SK-N-SH treated with all-trans-retinoic acid at 6 μM for 48 hours (cell line): Measurements from ENCODE around the gene PACSIN3.

ENCODE experiments used
- ATAC-seq: fragments of 200-7000 bp; cut with Tn5 transposase; 3 replicates; pipeline ENCODE4 v1.9.1; 2020; ENCODE audit warnings: mild to moderate bottlenecking, moderate library complexity
- ARNTL ChIP-seq: fragments of 450-650 bp; formaldehyde crosslinking; IDR thresholded peaks from 2 replicates; pipeline ENCODE4 v1.5.0; 2020; ENCODE audit warnings: low read depth, mild to moderate bottlenecking, moderate library complexity, borderline replicate concordance
- BACH2 ChIP-seq: fragments of 250-450 bp; sonication (Bioruptor Pico); IDR thresholded peaks from 2 replicates; pipeline ENCODE4 v1.9.0; 2021; ENCODE audit warnings: mild to moderate bottlenecking, borderline replicate concordance
- CREB5 ChIP-seq: fragments of 250-450 bp; sonication (Bioruptor Pico); IDR thresholded peaks from 2 replicates; pipeline ENCODE4 v1.5.1; 2020; ENCODE audit warnings: low read depth, mild to moderate bottlenecking, moderate library complexity
- CSDC2 ChIP-seq: fragments of 250-450 bp; sonication (Bioruptor Pico); IDR thresholded peaks from 2 replicates; pipeline ENCODE4 v1.5.0; 2020; ENCODE audit warnings: mild to moderate bottlenecking, moderate library complexity
- CSRNP3 ChIP-seq: fragments of 250-450 bp; sonication (Bioruptor Pico); IDR thresholded peaks from 2 replicates; pipeline ENCODE4 v1.5.1; 2021; ENCODE audit warnings: mild to moderate bottlenecking, moderate library complexity
- GLIS3 ChIP-seq: fragments of 250-450 bp; sonication (Bioruptor Pico); IDR thresholded peaks from 2 replicates; pipeline ENCODE4 v1.5.0; 2020; ENCODE audit warnings: mild to moderate bottlenecking, moderate library complexity
- ISL1 ChIP-seq: fragments of 250-450 bp; sonication (Bioruptor Pico); IDR thresholded peaks from 2 replicates; pipeline ENCODE4 v2.1.2; 2022; ENCODE audit warnings: mild to moderate bottlenecking, moderate library complexity
- OSR1 ChIP-seq: fragments of 250-450 bp; sonication (Bioruptor Pico); IDR thresholded peaks from 2 replicates; pipeline ENCODE4 v1.8.0; 2022; ENCODE audit warnings: moderate library complexity, mild to moderate bottlenecking, inconsistent platforms
- PATZ1 ChIP-seq: fragments of 250-450 bp; sonication (Bioruptor Pico); IDR thresholded peaks from 2 replicates; pipeline ENCODE4 v1.8.0; 2020; ENCODE audit warnings: mild to moderate bottlenecking, moderate library complexity, borderline replicate concordance
- POU6F1 ChIP-seq: fragments of 250-450 bp; sonication (Bioruptor Pico); IDR thresholded peaks from 2 replicates; pipeline ENCODE4 v1.8.0; 2021; ENCODE audit warnings: low read depth, mild to moderate bottlenecking, moderate library complexity, borderline replicate concordance
- PPARA ChIP-seq: fragments of 250-450 bp; sonication (Bioruptor Pico); IDR thresholded peaks from 2 replicates; pipeline ENCODE4 v1.5.0; 2020; ENCODE audit warnings: mild to moderate bottlenecking, borderline replicate concordance
- RARB ChIP-seq: fragments of 250-450 bp; sonication (Bioruptor Pico); IDR thresholded peaks from 2 replicates; pipeline ENCODE4 v1.8.0; 2021; ENCODE audit warnings: mild to moderate bottlenecking, moderate library complexity
- SNAI2 ChIP-seq: fragments of 250-450 bp; sonication (Bioruptor Pico); IDR thresholded peaks from 2 replicates; pipeline ENCODE4 v1.5.0; 2020; ENCODE audit warnings: mild to moderate bottlenecking, moderate library complexity
- TCF4 ChIP-seq: fragments of 250-450 bp; sonication (Bioruptor Pico); IDR thresholded peaks from 2 replicates; pipeline ENCODE4 v1.8.0; 2021; ENCODE audit warnings: mild to moderate bottlenecking, moderate library complexity, borderline replicate concordance
- TOX ChIP-seq: fragments of 250-450 bp; sonication (Bioruptor Pico); IDR thresholded peaks from 2 replicates; pipeline ENCODE4 v1.8.0; 2021; ENCODE audit warnings: mild to moderate bottlenecking, moderate library complexity, borderline replicate concordance
- ZC3H10 ChIP-seq: fragments of 250-450 bp; sonication (Bioruptor Pico); IDR thresholded peaks from 2 replicates; pipeline ENCODE4 v1.5.1; 2021; ENCODE audit warnings: mild to moderate bottlenecking, moderate library complexity
- ZFP3 ChIP-seq: fragments of 250-450 bp; sonication (Bioruptor Pico); IDR thresholded peaks from 2 replicates; pipeline ENCODE4 v1.5.0; 2020; ENCODE audit warnings: mild to moderate bottlenecking, moderate library complexity
- ZNF70 ChIP-seq: fragments of 450-650 bp; formaldehyde crosslinking; IDR thresholded peaks from 2 replicates; pipeline ENCODE4 v1.5.0; 2020; ENCODE audit warnings: mild to moderate bottlenecking, moderate library complexity
- ZNF8 ChIP-seq: fragments of 450-650 bp; formaldehyde crosslinking; IDR thresholded peaks from 2 replicates; pipeline ENCODE4 v1.5.0; 2020; ENCODE audit warnings: mild to moderate bottlenecking, moderate library complexity

PACSIN3 gene

GRCh38 chr11:47152126-47152952 lies 33.9 kb downstream of the PACSIN3 start (continued):
- TF ChIP-seq POU6F1 (CRISPR knock-in tag) = no peak
- no peak for TF ChIP-seq BACH2 (CRISPR knock-in tag)
- TF ChIP-seq, all 23 proteins: peak for 0

- no peak for ATAC-seq
- TF ChIP-seq POU6F1 (CRISPR knock-in tag) = no peak
- no peak for TF ChIP-seq TOX (CRISPR knock-in tag)
- no peak for TF ChIP-seq ZC3H10 (CRISPR knock-in tag)
- TF ChIP-seq ISL1 (CRISPR knock-in tag) = no peak
These were observed 36.5 kb downstream of the PACSIN3 start for GRCh38 chr11:47149782-47150181.

GRCh38 chr11:47148903-47149531 lies 37.2 kb downstream of the PACSIN3 start:
- TF ChIP-seq ARNTL (no peak), ISL1 (CRISPR knock-in tag) (no peak), CREB5 (CRISPR knock-in tag) (no peak), PPARA (no peak), SNAI2 (CRISPR knock-in tag) (no peak), CSRNP3 (CRISPR knock-in tag) (no peak), GLIS3 (CRISPR knock-in tag) (no peak), ZC3H10 (CRISPR knock-in tag) (no peak), RARB (CRISPR knock-in tag) (no peak), ZNF70 (CRISPR knock-in tag) (no peak), CSDC2 (CRISPR knock-in tag) (no peak), ZFP3 (CRISPR knock-in tag) (no peak), TCF4 (CRISPR knock-in tag) (no peak)
- no peak for ATAC-seq

- ATAC-seq = no peak
- no peak for TF ChIP-seq CSDC2 (CRISPR knock-in tag)
- no peak for TF ChIP-seq ZNF8 (CRISPR knock-in tag)
- no peak for TF ChIP-seq PATZ1
- TF ChIP-seq PPARA = no peak
- no peak for TF ChIP-seq RARB (CRISPR knock-in tag)
- no peak for TF ChIP-seq BACH2 (CRISPR knock-in tag)
- no peak for TF ChIP-seq OSR1 (CRISPR knock-in tag)
- no peak for TF ChIP-seq ARNTL
- no peak for TF ChIP-seq CREB5 (CRISPR knock-in tag)
- no peak for TF ChIP-seq ZC3H10 (CRISPR knock-in tag)
- TF ChIP-seq TOX (CRISPR knock-in tag) = no peak
- no peak for TF ChIP-seq SNAI2 (CRISPR knock-in tag)
These were observed 38.0 kb downstream of the PACSIN3 start for GRCh38 chr11:47148270-47148669.
